HepG2 (cell line): Measurements from ENCODE around the gene GPC6. TPM values are rescaled to one million over a fixed set of nuclear protein-coding genes. Genes with fewer than 3 reads are reported as not detected.

Experiments used
- ATAC-seq: fragments of 200-7000 bp; cut with Tn5 transposase; 3 replicates; pipeline ENCODE4 v1.9.1; 2020; ENCODE audit warnings: mild to moderate bottlenecking, moderate library complexity
- BruUV-seq: library from RNA; stranded (reverse); fragments of 400-500 nt; replicated peaks from 2 replicates; lab custom pipeline; 2021; lab: Mats Ljungman, UMichigan
- CTCF ChIA-PET: fragments of 300-600 bp; formaldehyde crosslinking; extraction: SDS; loops from one replicate; lab custom pipeline; 2021; ENCODE audit warnings: low total read pairs, inconsistent platforms, low intra/inter-chr PET ratio; lab: Yijun Ruan, JAX
- POLR2A ChIA-PET: fragments of 350-600 bp; sonication (Branson Sonifier 250); formaldehyde crosslinking; loops from one replicate; lab custom pipeline; 2020; ENCODE audit warnings: antibody characterized with exemption, inconsistent platforms; lab: Yijun Ruan, JAX
- DNase-seq: peaks from one replicate; pipeline ENCODE4 v3.0.0-alpha.2; 2015; ENCODE audit warnings: low spot score
- FAIRE-seq: peaks from 3 replicates; lab custom pipeline; 2011; peaks lifted over from hg19 to GRCh38; lab: Jason Lieb, UNC
- H2AFZ ChIP-seq: one replicate; pipeline ENCODE4 v1.6.1; 2011; ENCODE audit warnings: low read length, inconsistent platforms
- H3K27ac ChIP-seq: fragments of 300-600 bp; 3 replicates; pipeline ENCODE4 v1.8.0; 2011; ENCODE audit warnings: mixed run types, mild to moderate bottlenecking, mixed read lengths, low read length, inconsistent platforms; ENCODE audit not compliant: insufficient read depth; ENCODE audit errors: extremely low read length
- H3K27me3 ChIP-seq, 2 experiments: fragments of 200-600 bp in 1 of 2; 2 replicates in 1 of 2; 3 replicates in 1 of 2; pipeline versions ENCODE4 v1.6.0 to v1.8.0; 2011; ENCODE audit warnings: low read length in 2 of 2, mild to moderate bottlenecking in 2 of 2, moderate library complexity in 2 of 2, inconsistent platforms in 1 of 2; ENCODE audit not compliant: insufficient read depth in 2 of 2, control insufficient read depth in 1 of 2
- H3K36me3 ChIP-seq, 2 experiments: fragments of 200-600 bp in 1 of 2; replicated peaks in 1 of 2; 2 replicates in 1 of 2; 3 replicates in 1 of 2; pipeline versions ENCODE4 v1.5.1 to v1.8.0; 2011; ENCODE audit warnings: low read length in 2 of 2, inconsistent platforms in 1 of 2; ENCODE audit not compliant: insufficient read depth in 2 of 2, control insufficient read depth in 1 of 2
- H3K4me1 ChIP-seq: 2 replicates; pipeline ENCODE4 v1.5.1; 2012; ENCODE audit warnings: low read length, inconsistent platforms; ENCODE audit not compliant: insufficient read depth
- H3K4me2 ChIP-seq: 2 replicates; pipeline ENCODE4 v1.6.0; 2011; ENCODE audit warnings: low read depth, low read length, inconsistent platforms
- H3K4me3 ChIP-seq, 3 experiments: fragments of 200-600 bp in 1 of 3; sonication (generic), shearing (Covaris generic) in 1 of 3; replicated peaks in 1 of 3; 2 replicates each; pipeline ENCODE4 v1.5.1; 2011 to 2016; ENCODE audit warnings: low read length in 3 of 3, inconsistent platforms in 2 of 3, low read depth in 2 of 3, mild to moderate bottlenecking in 2 of 3, control low read depth in 1 of 3, mixed read lengths in 1 of 3; ENCODE audit not compliant: insufficient read depth in 1 of 3
- H3K79me2 ChIP-seq: one replicate; pipeline ENCODE4 v1.6.1; 2011; ENCODE audit warnings: low read length, inconsistent platforms; ENCODE audit not compliant: insufficient read depth
- H3K9ac ChIP-seq: 2 replicates; pipeline ENCODE4 v1.6.0; 2011; ENCODE audit warnings: mild to moderate bottlenecking, low read depth, low read length, inconsistent platforms; ENCODE audit not compliant: insufficient read depth
- H3K9me3 ChIP-seq: 2 replicates; pipeline ENCODE4 v1.5.1; 2012; ENCODE audit warnings: mild to moderate bottlenecking, low read length
- H4K20me1 ChIP-seq: 2 replicates; pipeline ENCODE4 v1.6.0; 2011; ENCODE audit warnings: inconsistent platforms, mild to moderate bottlenecking, low read length, moderate library complexity; ENCODE audit not compliant: insufficient read depth
- GFI1 ChIP-seq: sonication (generic); formaldehyde crosslinking; IDR thresholded peaks from 2 replicates; pipeline ENCODE4 v1.5.0; 2020; ENCODE audit warnings: missing genetic modification reagents, mild to moderate bottlenecking, borderline replicate concordance
- MAFF ChIP-seq: IDR thresholded peaks from 2 replicates; pipeline ENCODE4 v1.6.1; 2011; ENCODE audit warnings: low read depth, low read length, improper control_type of control experiment
- MAFK ChIP-seq, 2 experiments: IDR thresholded peaks in 1 of 2; conservative IDR thresholded peaks in 1 of 2; 2 replicates each; pipeline ENCODE4 v1.6.1; 2011; ENCODE audit warnings: improper control_type of control experiment in 2 of 2, low read length in 2 of 2
- ZNF609 ChIP-seq: sonication (generic); formaldehyde crosslinking; IDR thresholded peaks from 2 replicates; pipeline ENCODE4 v1.4.0; 2020; ENCODE audit warnings: mild to moderate bottlenecking, missing genetic modification reagents, borderline replicate concordance
- ZNF687 ChIP-seq: sonication (generic); formaldehyde crosslinking; IDR thresholded peaks from 2 replicates; pipeline ENCODE4 v1.5.1; 2020; ENCODE audit warnings: mild to moderate bottlenecking, missing genetic modification reagents, moderate library complexity
- ZNF777 ChIP-seq: sonication (generic); formaldehyde crosslinking; IDR thresholded peaks from 2 replicates; pipeline ENCODE4 v1.4.0; 2020; ENCODE audit warnings: missing genetic modification reagents
- WGBS: methylation state at CpG from one replicate; pipeline ENCODE4 v1.1.6; 2017; ENCODE audit warnings: low lambda C conversion rate; 5-methylcytosine and 5-hydroxymethylcytosine counted together
- in situ Hi-C: cut with HindIII; loops from 2 replicates; pipeline ENCODE4 v1.10.0; 2017; ENCODE audit warnings: low pct_unique_long_range_greater_than_20kb; ENCODE audit not compliant: extremely low pct_ligation_motif_present
- intact Hi-C: fragments of 100-400 bp; cut with micrococcal nuclease; formaldehyde crosslinking; loops from one replicate; pipeline ENCODE4 v1.10.0; 2022; ENCODE audit not compliant: unreplicated experiment
- polyA plus RNA-seq, 8 experiments: library from polyadenylated mRNA; depleted of rRNA in 3 of 8; stranded (reverse) in 7 of 8; unstranded in 1 of 8; fragments of >200 nt; fragmentation: Illumina TruSeq in 4 of 8; extraction: Trizol in 4 of 8; gene quantifications; 2 replicates each; pipeline versions ENCODE4 v1.2.1 to v1.2.3, GENCODE V29; 2011 to 2016; ENCODE audit warnings: low read depth in 4 of 8, missing spikeins in 1 of 8, mixed read lengths in 1 of 8; ENCODE audit not compliant: insufficient read depth in 1 of 8
- total RNA-seq, 5 experiments: library from RNA; depleted of rRNA; stranded (reverse); fragments of >200 nt; fragmentation: Illumina TruSeq; extraction: Trizol; gene quantifications; 2 replicates each; pipeline ENCODE4 v1.2.3, GENCODE V29; 2016; ENCODE audit warnings: low read depth in 1 of 5

The GPC6 gene
- total and polyA plus RNA-seq, 2 of the 13 experiments (the other 11 are each of a cell fraction or from before 2014, with no cell fraction given): 24.5 to 33.9 TPM

- no peak for TF ChIP-seq ZNF687 (CRISPR knock-in tag)
- no peak for TF ChIP-seq ZNF609 (CRISPR knock-in tag)
- no peak for TF ChIP-seq ZNF777 (CRISPR knock-in tag)
Measured at GRCh38 chr13:94413598-94413944, 1187.0 kb downstream of the GPC6 start (continued).

GRCh38 chr13:94414141-94414540 lies 1187.5 kb downstream of the GPC6 start:
- in situ Hi-C loops: no loop called here
- FAIRE-seq (no peak), DNase-seq (no peak), ATAC-seq (no peak)
- BruUV-seq: no TSS peak
- no peaks in the 10 kb centered on the region for H4K20me1 ChIP-seq
- ChIA-PET CTCF (no interaction called here), POLR2A (no interaction called here)
- no peak overlapping the region for H3K9ac ChIP-seq
- no peak overlapping the region for H3K4me3 ChIP-seq
- H3K4me1 ChIP-seq: peaks cover 8% of the 10 kb centered on the region
- intact Hi-C loops: no loop called here
- H3K27me3 ChIP-seq: no peaks in the 10 kb centered on the region; a peak in 1 of 5 replicates
- no peaks in the 10 kb centered on the region for H3K79me2 ChIP-seq
- H3K4me2 ChIP-seq: no peak overlapping the region
- H2AFZ ChIP-seq: no peak overlapping the region
- TF ChIP-seq GFI1: no peak
- peak; percentile 84 for TF ChIP-seq MAFF
- TF ChIP-seq MAFK (conservative IDR thresholded peaks at IDR 0.05 in 1 of 2, IDR thresholded peaks at IDR 0.05 in 1 of 2; ENCODE audit: low read length in 2 of 2): peak; percentile 83 to 91
- no peaks in the 10 kb centered on the region for H3K9me3 ChIP-seq
- 96% methylated on average over 1 of the region's 1 CpG for WGBS
- H3K27ac ChIP-seq: no peak overlapping the region
- no peaks in the 10 kb centered on the region for H3K36me3 ChIP-seq
